Measurements from ENCODE around the gene NT5DC1.

NT5DC1 gene

DNA sequence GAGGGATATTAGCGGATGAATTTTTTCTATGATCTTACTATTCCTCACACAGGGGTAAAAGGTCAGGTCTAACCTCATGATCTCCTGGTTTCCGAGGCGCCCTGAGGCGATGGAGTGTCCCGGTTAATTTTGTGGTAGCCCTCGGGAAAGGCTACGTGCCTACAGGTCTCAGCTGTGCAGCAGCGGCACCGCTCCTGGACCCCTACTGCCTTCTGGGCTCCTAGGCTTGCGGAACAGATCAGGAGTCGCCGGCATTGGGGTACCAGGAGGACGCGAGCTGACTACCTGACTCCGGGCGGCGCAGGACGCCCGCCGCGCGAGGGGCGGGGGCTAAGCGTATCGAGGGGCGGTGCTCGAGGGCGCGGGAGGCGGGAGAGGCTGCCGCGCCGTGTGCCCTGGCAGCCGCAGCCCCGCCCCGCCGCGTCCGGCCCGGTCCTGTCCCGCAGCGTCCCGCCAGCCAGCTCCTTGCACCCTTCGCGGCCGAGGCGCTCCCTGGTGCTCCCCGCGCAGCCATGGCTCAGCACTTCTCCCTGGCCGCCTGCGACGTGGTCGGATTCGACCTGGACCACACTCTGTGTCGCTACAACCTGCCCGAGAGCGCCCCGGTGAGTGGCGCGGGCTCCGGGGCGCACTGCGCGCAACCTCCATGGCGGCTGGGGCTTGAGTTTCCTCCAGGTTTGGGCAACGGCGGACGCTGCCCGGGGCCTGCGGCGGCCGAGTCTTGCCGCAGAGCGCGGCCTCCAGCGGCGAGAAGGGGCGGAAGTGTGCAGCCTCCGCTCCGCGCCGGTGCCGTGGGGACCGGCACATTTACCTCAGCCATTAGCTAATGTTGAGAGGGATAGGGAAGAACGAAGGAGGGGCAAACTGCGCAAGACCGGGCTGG lies at the start of gene NT5DC1:
NT5DC1 (plus strand) TSS at position 435 of the 883 bp plus-strand sequence; CDS start at position 513, 78 bp downstream.
- DNase-seq (ENCODE audit: low spot score): peak; percentile 78

DNA sequence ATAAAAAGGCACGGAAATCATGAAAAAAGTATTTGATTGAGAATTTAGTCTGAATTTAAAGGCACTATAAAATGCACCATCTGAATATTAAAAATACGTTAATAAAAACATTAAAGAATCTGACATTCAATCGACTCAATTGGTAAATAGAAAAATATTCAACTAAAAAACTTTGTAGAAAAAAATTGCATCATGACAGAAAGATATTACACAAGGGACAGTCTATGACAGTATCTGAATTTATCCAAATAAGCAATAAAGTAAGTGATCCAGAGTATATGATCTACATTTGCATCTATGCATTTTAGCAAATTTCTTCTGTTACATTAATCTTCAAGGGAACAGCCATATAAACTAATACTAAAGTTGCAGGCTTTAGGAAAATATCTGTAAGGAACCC lies 49.4 kb upstream of the NT5DC1 start:
- DNase-seq (ENCODE audit: low spot score): no peak

- DNase-seq (ENCODE audit: low spot score): no peak
These were observed 45.1 kb upstream of the NT5DC1 start for GRCh38 chr6:116055513-116055912.

- DNase-seq (ENCODE audit: low spot score): no peak
These were observed 42.9 kb upstream of the NT5DC1 start for GRCh38 chr6:116057766-116058165.

- no peak for DNase-seq (ENCODE audit: low spot score)
These were observed 40.7 kb upstream of the NT5DC1 start for GRCh38 chr6:116059713-116060571.

- DNase-seq (ENCODE audit: low spot score): no peak
These were observed 39.9 kb upstream of the NT5DC1 start, which contains the start of gene FRK for GRCh38 chr6:116060572-116061283. TSS of gene FRK (minus strand) at chr6:116060891. CDS start at chr6:116060311, 580 bp downstream.

DNA sequence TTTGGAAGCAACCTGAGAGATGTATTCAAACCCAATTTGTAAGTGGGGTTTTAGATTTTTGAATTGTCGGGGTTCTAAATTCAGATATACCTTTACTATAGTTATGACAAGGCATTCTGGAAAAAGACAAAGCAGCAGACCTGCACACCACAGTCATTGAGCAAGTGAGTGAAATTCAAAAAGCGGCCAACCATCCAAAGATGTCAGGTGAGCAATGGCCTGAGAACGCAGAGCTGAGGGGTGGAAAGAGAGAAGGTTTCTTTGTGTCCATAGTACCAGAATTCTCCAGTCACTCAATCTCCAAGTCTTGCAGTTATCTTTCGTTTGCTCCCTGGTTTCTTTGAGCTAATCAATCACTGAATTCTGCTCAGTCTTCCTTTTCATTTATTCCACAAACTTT lies 38.2 kb upstream of the NT5DC1 start:
- no peak for DNase-seq (ENCODE audit: low spot score)

DNA sequence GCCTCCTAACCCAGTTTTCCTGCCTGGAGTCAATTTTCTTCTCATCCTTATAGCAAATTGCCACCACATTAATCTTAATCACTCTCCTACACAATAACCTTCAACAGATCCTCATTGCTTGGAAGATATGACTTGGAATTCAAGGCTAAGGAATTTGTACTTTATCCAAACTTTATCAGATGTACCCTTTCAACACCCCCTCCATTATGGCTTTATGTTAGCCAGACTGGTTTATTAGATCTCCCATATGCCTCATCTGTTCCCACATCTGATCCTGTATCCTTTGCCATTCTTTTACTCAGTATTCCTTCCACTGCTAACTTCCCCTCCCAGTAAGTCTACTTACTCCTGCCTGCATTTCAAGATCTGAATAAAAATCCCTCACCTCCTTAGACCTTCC lies 36.0 kb upstream of the NT5DC1 start:
- DNase-seq (ENCODE audit: low spot score): no peak

GRCh38 chr6:116066789-116067188 lies 33.9 kb upstream of the NT5DC1 start:
- no peak for DNase-seq (ENCODE audit: low spot score)

- no peak for DNase-seq (ENCODE audit: low spot score)
These were observed 30.6 kb upstream of the NT5DC1 start for GRCh38 chr6:116070101-116070500.

- no peak for DNase-seq (ENCODE audit: low spot score)
These were observed 29.9 kb upstream of the NT5DC1 start for GRCh38 chr6:116070616-116071389.

DNA sequence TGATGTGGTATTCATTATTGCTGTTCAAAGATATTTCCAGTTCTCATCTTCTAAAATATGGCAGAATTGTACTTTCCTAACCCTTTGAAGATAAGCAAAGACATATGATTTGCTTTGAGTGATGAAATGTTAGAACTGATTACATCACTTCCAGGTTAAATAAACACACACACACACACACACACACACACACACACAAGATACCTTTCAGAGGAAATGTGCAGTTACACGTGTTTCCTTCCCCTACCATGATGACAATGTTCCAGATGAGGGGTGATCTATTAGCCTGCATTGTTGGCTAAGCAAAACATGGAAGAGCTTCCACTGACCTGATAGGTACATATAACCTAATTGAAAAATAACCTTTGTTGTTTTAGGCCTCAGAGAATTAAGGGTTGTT lies 28.3 kb upstream of the NT5DC1 start:
- no peak for DNase-seq (ENCODE audit: low spot score)

DNA sequence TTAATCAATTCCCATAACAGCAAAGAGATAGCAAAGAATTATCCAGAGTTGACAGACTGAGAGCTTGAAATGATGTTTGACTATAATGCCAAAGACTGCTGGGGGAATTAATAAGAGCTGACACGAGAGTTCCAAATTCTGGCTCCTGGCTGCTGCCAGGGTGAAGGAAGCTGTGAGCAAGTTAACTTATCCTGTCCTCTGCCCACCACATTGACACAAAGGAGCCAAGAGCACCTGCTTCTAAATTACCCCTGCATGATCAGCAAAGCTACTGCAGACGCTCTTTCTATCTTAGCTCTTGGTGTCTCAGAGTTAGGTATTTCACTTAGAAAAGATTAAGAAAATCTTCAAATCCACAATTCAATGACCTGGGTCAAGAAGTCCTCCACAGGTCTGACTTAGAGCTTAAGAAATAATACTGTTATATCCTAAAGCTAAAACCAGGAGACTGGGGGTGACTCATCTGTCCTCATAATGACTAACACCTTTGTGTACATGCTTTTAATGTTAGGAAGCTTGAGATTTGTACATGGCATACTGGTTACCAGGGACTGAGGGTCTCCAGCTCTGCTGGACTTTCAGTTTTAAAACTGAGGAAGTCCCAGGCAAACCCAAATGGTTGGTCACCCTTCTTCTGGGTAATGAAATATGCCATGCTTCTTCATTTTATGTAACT lies 26.8 kb upstream of the NT5DC1 start:
- DNase-seq (ENCODE audit: low spot score): no peak

GRCh38 chr6:116074732-116075390 lies 25.8 kb upstream of the NT5DC1 start:
- DNase-seq (ENCODE audit: low spot score): no peak

DNA sequence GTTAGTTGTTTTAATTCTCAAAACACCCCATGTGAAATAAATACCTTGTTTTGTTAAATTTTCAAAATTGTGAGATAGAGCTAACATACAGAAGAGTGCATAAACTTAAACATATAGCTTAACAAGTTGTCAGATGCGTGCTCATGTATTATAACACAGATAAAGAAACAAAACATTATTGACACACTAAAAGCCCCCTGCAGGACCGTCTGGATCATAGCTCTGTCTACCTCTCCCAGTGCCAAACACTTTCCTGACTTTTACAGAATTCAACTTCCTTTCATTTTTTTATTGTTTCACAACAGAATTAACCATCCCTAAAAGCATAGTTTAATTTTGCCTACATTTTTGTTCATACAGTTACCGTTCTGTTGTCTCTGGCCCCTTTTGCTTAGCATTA lies 22.1 kb upstream of the NT5DC1 start:
- DNase-seq (ENCODE audit: low spot score): no peak

DNA sequence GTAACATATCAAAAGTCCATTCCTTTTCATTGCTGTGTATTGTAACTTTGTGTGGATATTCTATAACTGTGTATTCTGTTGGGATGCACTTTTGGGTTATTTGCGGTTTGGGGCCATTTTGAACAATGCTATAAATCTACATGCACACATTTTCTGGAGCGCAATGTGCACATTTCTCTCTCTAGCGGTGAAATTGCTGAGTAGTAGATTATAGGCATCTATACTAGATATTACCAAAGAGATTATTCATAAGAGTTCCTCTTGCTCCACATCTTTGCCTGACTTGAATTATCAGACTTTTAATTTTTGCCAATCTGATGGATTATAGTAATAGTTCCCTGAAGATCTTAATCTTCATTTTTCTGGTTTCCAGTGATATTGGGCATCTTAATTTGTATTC lies 21.7 kb upstream of the NT5DC1 start:
- DNase-seq (ENCODE audit: low spot score): no peak

DNA sequence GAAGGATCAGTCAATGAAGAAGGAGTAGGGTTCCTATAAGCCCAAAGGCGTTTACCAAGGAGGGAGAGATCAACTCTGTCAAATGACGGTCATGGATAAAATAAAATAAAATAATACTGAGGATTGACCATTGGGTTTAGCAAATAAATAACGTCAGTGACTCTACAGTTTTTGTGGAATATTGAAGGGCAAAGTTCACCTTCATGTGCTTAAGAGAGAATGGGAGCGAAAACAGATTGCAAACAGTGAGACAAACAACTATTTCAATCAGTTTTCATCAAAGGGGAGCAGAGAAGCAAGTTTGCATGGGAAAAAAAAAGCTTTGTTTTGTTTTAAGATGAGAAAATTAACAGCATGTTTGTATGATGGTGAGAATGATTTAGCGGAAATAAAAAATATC lies 17.6 kb upstream of the NT5DC1 start:
- no peak for DNase-seq (ENCODE audit: low spot score)

DNA sequence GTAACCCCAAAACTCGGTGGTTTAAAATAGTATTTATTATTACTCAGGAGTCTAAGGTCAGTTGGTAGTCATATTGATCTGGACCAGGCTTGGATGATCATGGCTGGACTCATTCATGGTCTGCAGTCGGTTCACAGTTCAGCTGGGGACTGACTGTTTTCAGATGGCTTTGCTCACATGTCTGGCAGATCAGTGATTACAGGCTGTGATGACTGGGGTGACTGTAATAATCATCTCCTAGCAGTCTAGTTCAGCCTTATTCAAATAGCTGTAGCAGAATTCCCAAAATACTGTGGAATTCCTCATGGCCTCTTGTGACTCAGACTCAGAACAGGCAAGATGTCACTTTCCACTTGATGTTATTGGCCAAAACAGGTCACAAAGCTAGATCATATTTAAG lies 16.4 kb upstream of the NT5DC1 start:
- no peak for DNase-seq (ENCODE audit: low spot score)

DNA sequence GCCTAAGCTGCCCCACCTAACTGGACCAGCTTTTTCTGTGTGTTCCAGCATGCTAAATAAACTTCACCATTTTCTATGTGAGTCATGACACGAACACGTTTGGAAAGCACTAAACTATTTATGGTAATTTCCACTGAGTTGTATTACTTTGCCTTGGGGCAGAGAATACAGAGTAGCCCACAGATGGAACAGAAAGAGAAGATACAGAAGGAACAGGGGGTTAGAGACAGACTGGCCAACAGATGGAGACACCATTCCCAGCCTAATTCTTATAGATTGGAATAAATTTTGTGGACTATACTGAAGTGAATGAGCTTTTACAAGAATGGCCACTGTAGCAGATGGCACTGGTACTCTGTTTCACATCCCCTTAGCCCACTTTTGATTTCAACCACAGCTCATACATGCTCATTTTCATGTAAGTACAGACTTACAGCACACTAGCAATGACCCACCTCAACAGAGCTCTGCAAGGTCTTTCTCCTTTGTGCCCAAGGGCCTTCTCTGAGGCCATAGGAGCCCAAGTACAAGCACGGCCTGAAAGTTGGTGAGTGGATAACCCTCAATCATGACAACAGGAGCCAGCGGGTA lies 13.1 kb upstream of the NT5DC1 start:
- no peak for DNase-seq (ENCODE audit: low spot score)

GRCh38 chr6:116088946-116089345 lies 11.7 kb upstream of the NT5DC1 start:
- no peak for DNase-seq (ENCODE audit: low spot score)

Measured in HuH-7.5 (cell line).